IPS-18c (cell line): ENCODE data around the gene CYB561.

Source experiments
- H3K4me3 ChIP-seq: 2 replicates; pipeline ENCODE4 v1.7.0; 2013; ENCODE audit warnings: low read depth, mild to moderate bottlenecking, low read length, moderate library complexity; ENCODE audit not compliant: insufficient read depth
- H3K9me3 ChIP-seq: one replicate; pipeline ENCODE4 v1.6.1; 2013; ENCODE audit warnings: mild to moderate bottlenecking, low read length, moderate library complexity; ENCODE audit not compliant: control insufficient read depth, insufficient read depth

Gene CYB561

GRCh38 chr17:63406689-63407330 lies 39.3 kb downstream of the CYB561 start:
- Histone ChIP-seq H3K4me3 (no peak overlapping the region), H3K9me3 (no peaks in the 10 kb centered on the region)

- no peaks in the 10 kb centered on the region for H3K9me3 ChIP-seq
Observed at GRCh38 chr17:63405741-63406261, 40.3 kb downstream of the CYB561 start.

GRCh38 chr17:63405020-63405419 lies 41.1 kb downstream of the CYB561 start:
- Histone ChIP-seq H3K4me3 (no peak overlapping the region), H3K9me3 (no peaks in the 10 kb centered on the region)

More at GRCh38 chr17:63405741-63406261, 40.3 kb downstream of the CYB561 start:
- H3K4me3 ChIP-seq, result no peak overlapping the region

- H3K9me3 ChIP-seq, result no peaks in the 10 kb centered on the region
- no peak overlapping the region for H3K4me3 ChIP-seq
Observed at GRCh38 chr17:63402431-63403212, 43.5 kb downstream of the CYB561 start.

GRCh38 chr17:63399856-63400255 lies 46.2 kb downstream of the CYB561 start:
- no peaks in the 10 kb centered on the region for H3K9me3 ChIP-seq
- H3K4me3 ChIP-seq, result no peak overlapping the region

- no peak overlapping the region for H3K4me3 ChIP-seq
Observed at GRCh38 chr17:63399316-63399715, 46.8 kb downstream of the CYB561 start.

GRCh38 chr17:63398680-63399079 lies 47.4 kb downstream of the CYB561 start:
- Histone ChIP-seq H3K9me3 (no peaks in the 10 kb centered on the region), H3K4me3 (no peak overlapping the region)

More at GRCh38 chr17:63399316-63399715, 46.8 kb downstream of the CYB561 start:
- no peaks in the 10 kb centered on the region for H3K9me3 ChIP-seq

- Histone ChIP-seq H3K4me3 (no peak overlapping the region), H3K9me3 (no peaks in the 10 kb centered on the region)
Observed at GRCh38 chr17:63395075-63395805, 50.9 kb downstream of the CYB561 start.

GRCh38 chr17:63390090-63390489 lies 56.0 kb downstream of the CYB561 start:
- no peak overlapping the region for H3K4me3 ChIP-seq
- no peaks in the 10 kb centered on the region for H3K9me3 ChIP-seq

GRCh38 chr17:63387656-63388340 lies 58.3 kb downstream of the CYB561 start:
- H3K9me3 ChIP-seq, result no peaks in the 10 kb centered on the region
- H3K4me3 ChIP-seq, result no peak overlapping the region

GRCh38 chr17:63382826-63383225 lies 63.3 kb downstream of the CYB561 start:
- Histone ChIP-seq H3K9me3 (no peaks in the 10 kb centered on the region), H3K4me3 (no peak overlapping the region)
